Islet precursor cell (in vitro differentiated cells): Measurements from ENCODE around the gene DAB2IP.
A peak's percentile ranks its signal among the peaks of the same experiment; 100 is the strongest.
"Not testable (repeated sequence)": the region's sequence is repeated elsewhere in the genome, so short reads cannot be mapped to it uniquely, and the experiment has no call there.

Experiments used
- DNase-seq: peaks from one replicate; pipeline ENCODE4 v3.0.0-alpha.2; 2018

DAB2IP gene

DNA sequence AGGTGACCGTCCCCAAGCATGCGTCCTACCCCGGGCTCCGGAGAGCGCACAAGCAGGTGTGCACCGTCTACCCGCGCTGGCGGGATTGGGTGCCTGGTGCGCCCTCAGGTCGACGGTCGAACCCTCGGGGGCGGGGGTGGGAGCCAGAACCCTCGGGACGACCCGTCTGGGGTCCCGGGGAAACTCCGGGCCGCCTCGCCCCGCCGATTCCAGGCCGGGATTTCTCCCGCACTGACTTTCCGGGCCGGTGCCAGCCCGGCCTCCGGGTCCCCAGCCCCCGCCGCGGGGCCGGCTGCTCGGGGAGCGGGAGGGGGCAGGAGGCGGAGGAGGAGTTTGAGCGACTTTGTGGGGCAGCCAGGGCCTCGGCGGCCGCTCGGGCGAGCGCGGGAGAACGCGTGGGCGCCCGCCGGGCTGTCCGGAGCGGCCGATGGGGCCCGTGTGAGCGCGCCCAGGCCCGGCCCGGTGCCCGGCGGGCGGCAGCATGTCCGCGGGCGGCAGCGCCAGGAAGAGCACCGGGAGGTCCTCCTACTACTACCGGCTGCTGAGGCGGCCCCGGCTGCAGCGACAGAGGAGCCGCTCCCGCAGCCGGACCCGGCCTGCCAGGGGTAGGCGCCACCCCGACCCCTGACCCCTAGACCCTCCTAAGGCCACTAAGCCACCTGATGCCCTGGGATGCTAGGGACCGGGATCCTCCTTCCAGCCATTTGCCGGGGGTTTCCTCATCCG, at the start of gene DAB2IP:
Gene DAB2IP (plus strand): TSS at position 340 of the 726 bp plus-strand sequence. CDS start 142 bp downstream, at position 482.
- DNase-seq: peak; percentile 91

DNA sequence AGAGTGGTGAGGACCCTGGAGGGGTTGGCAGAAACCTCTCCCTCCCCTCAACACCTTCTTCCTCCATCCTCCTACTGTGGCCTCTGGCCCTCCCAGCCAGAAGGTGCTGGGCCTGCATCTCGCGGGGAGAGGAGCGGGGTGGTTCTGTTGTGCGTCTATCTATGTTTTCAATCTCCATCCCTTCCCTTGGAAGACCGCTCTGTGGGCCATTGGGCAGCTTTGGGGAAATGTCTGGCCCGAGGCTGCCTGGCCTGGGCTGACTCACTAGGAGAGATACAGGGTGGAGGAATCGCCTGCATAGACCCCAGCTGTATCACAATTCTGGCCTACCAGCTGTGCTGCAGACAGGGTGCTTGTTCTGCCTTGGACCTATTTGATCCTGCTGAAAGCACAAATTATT, 48.4 kb upstream of the DAB2IP start:
- peak; percentile 78 for DNase-seq

DNA sequence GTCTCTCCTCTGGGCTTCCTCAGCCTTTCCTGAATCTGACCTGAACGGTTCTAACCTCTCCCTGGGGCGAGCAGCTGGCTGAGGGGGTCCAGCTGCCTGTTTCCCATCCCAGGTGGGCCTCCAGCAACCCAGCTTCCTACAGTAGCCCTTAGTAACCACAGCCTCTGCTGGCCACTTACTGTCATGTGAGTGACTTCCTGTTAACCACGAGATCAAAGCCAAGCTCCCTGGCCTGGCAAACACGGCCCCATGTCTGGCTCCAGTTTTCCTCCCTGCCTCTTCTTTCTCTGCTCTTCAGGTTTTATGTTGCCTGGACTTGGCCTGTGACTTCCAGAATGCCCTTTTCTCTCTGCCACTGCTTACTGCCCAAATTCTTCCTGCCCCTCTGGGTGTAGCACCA, 47.2 kb upstream of the DAB2IP start:
- DNase-seq: peak; percentile 93

DNA sequence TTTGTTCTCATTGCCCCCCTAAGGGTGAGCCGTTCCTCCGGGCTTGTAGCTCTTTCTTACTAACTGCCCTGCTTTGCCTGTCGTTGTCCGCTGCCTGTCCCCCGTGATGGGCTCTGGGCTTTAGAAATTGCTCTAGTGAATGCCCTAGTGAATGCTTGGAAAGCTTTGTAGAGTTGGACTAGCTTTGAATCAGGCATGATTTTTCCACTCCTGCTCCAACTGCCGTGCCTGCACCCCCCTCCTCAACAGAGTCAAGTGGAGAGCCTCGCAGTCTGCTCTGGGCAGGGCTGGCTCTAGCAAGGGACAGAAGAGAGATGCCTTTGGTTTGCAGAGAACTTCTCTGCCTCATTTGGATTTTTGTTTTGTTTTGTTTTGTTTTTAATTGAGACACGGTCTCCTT, 46.8 kb upstream of the DAB2IP start:
- no peak for DNase-seq

DNA sequence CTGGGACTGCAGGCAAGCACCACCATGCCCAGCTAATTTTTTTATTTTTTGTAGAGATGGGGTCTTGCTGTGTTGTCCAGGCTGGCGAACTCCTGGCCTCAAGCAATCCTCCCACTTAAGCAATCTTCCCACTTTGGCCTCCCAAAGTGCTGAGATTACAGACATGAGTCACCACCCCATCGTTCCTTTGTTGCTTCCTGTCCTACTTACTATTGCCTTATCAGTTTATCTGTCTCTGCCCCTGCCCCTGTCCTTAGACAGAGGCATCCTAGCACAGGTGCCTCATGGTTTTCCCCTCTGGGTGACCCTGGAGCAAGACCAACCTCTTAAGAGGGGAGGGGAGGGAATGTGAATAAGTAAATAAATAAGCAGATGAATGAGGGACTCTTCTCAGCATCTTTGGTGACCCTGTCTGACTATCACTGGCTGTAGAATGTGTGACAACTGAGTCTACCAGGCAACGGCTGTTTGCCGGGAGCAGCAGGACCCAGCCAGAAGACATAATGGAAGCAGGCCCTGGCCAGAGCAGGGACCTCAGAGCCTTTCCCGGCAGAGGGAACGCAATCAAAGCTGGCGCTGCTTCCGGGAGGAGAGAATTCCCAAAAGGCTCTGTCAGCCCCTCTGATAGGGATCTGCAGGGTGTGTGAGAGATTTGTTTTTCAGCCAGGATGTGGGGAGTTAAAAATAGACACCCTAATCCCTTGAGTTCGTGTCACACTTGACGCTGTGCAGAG, 43.8 kb upstream of the DAB2IP start:
- DNase-seq: peak; percentile 97

DNA sequence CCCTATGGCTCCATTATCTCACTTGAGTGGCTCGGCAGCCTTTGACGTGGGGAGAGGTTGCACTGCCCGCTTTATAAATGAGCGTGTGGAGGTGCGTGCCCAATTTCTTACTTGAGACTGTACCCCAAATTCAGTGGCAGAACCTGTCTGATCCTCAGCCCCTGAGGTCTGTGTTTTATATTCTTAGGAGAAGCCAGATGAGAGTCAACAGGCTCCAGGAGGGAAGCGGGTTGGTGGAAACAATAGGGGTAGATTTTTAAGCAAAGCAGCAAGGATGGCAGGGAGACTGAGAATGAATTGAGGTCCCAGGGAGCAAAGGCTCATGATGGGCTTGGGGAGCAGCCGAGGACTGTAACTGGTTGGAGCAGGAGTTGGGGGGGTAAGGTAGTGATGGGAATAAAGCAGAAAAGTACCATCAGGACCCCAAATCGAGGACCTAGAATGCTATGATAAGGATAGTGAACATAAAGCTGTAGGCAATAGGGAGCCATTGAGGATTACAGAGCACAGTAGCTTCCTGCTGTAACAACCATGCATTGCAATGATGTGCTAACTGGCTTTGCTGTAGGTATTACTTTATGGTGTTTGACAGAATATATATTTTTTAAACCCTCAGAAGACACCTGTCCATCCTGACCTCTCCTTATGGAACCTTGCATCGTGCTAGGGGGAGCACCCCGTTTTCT, 43.1 kb upstream of the DAB2IP start:
- no peak for DNase-seq

- peak; percentile 97 for DNase-seq
Measured at GRCh38 chr9:121609822-121610637, 41.4 kb upstream of the DAB2IP start.

- no peak for DNase-seq
Measured at GRCh38 chr9:121610638-121610953, 40.8 kb upstream of the DAB2IP start.

DNA sequence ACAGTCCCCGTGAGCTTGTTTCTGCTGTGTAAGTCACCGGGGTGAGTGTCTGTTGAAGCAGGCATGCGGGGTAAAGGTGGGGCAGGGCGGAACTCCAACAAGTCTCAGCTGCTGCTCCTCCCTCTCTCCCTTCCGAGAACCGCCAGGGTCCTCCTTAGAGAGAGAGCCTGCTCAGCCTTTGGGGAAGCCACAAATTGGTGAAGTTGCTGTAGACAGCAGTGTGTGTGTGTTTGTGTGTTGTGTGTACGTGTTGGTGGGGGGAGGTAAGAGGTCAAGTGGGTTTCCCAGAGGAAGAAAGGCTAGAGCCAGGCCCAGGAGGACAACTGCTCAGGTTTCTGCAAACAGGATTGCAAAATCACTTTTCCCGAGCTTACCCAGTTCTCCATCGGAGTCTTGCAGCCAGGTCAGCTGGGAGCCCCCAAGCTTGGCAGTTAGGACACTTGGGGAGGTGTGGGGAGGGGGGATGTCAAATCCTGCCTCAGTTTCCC, 38.9 kb upstream of the DAB2IP start:
- DNase-seq: peak; percentile 90

DNA sequence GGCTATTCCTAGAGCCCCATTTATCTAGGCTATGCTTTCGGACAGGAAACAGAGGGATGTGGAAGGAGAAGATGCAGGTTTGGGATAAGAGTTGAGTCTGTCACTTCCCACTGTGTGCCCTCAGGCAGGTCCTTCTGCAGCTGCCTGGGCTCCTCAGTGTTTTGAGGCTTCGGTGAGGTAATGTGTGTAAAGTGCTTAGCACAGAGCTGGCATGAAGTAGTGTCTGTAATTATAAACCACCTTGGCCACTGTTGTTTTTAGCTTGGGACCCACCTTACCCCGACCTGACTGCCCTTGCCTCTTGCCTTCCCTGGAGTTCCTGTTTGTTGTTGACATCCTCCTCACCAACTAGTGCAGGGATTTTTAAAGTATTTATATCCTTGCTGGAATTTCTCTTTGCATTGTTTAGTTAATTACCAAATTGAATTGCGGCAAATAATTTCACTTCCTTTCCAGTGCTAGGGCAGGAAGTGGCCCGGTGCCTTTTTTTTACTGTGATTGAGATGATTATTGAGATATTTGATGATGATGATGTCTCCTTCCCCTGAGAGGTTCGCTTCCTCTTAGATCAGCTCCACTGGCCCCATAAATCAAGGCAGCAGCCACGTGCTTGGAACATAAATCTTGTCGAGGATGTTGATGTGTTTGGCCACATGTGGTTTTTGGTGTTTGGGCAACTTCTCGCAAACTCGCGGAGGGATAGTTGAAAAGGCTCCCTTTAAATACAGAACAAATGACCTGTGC, 38.3 kb upstream of the DAB2IP start:
- DNase-seq: peak; percentile 89

GRCh38 chr9:121616123-121616755, 35.2 kb upstream of the DAB2IP start:
- no peak for DNase-seq

DNA sequence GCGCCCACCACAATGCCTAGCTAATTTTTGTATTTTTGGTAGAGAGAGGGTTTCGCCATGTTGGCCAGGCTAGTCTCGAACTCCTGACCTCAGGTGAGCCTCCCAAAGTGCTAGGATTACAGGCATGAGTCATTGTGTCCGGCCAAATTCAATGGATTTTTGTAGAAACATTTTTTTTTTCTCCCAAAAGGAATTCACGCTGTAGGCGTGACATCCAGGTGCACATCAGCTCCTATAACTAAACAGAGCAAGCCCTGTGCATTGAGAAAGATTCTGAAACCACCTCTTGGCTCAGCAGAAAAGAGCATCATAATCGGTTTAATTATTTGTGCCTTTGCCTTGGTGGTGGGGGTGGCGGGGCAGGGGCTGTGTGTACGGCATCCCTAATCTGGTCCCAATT, 32.9 kb upstream of the DAB2IP start:
- no peak for DNase-seq

DNA sequence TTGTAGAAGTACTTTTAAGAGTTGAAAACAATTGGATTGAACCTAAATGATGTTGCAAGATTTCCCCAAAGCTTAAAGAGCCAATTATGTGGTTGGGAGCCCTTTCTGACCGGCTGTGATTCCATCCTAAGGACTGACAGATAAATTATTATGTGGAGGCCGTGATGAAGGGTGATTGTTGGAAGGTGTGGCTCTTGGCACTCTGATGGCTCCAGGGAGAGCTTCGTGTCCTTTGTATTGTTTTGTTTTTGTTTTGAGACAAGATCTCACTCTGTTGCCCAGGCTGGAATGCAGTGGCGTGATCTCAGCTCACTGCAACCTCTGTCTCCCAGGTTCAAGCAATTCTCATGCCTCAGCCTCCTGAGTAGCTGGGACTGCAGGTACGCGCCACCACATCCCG, 32.5 kb upstream of the DAB2IP start:
- not testable (repeated sequence) for DNase-seq

- DNase-seq: no peak
Measured at GRCh38 chr9:121619545-121620324, 31.7 kb upstream of the DAB2IP start.

DNA sequence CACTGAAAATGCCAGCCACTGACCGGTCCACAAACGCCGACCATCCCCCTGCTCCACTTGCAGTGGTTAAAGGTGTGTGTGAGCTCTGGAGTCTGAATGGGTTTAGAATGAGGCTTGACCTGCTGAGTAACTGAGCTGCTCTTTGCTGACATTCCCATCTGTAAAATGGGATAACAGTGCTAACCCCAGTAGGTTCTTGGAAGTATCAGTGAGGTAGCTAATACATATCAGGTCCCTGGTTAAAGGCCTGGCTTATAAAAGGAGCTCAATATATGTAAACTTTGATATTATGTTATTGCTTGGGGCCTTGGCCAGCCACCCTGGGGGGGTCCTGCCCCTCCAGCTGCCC, 31.1 kb upstream of the DAB2IP start:
- no peak for DNase-seq

GRCh38 chr9:121620777-121621449, 30.5 kb upstream of the DAB2IP start:
- peak; percentile 68 for DNase-seq

GRCh38 chr9:121622387-121623203, 28.8 kb upstream of the DAB2IP start:
- peak; percentile 66 for DNase-seq

GRCh38 chr9:121623430-121623829, 28.0 kb upstream of the DAB2IP start:
- not testable (repeated sequence) for DNase-seq

- DNase-seq: no peak
Measured at GRCh38 chr9:121625590-121625989, 25.8 kb upstream of the DAB2IP start.
